Panc1 (cell line): ENCODE results near the gene LHFPL2. TPM values are rescaled to one million over a fixed set of nuclear protein-coding genes. Genes with fewer than 3 reads are reported as not detected.

Source experiments
- ATAC-seq: fragments of 200-7000 bp; cut with Tn5 transposase; 2 replicates; pipeline ENCODE4 v1.9.1; 2020; ENCODE audit warnings: mild to moderate bottlenecking, moderate library complexity
- BruUV-seq: library from RNA; stranded (reverse); fragments of 400-500 nt; replicated peaks from 2 replicates; lab custom pipeline; 2021; lab: Mats Ljungman, UMichigan
- CTCF ChIA-PET: fragments of 300-600 bp; sonication (Branson Sonifier 250); formaldehyde crosslinking; loops from one replicate; lab custom pipeline; 2022; ENCODE audit warnings: antibody characterized with exemption; lab: Charles Lee
- POLR2A ChIA-PET: fragments of 300-600 bp; sonication (Branson Sonifier 250); formaldehyde crosslinking; loops from one replicate; lab custom pipeline; 2022; ENCODE audit warnings: antibody characterized with exemption; lab: Charles Lee
- DNase-seq: peaks from one replicate; pipeline ENCODE4 v3.0.0-alpha.2; 2010; ENCODE audit warnings: low read depth, low spot score
- H3K27ac ChIP-seq: 2 replicates; pipeline ENCODE4 v1.5.1; 2011; ENCODE audit warnings: mild to moderate bottlenecking, low read length, inconsistent platforms
- H3K27me3 ChIP-seq: fragments of 200-500 bp; sonication (Bioruptor generic); 2 replicates; pipeline ENCODE4 v1.6.0; 2014; ENCODE audit warnings: low read length, inconsistent platforms; ENCODE audit not compliant: control insufficient read depth, insufficient read depth
- H3K36me3 ChIP-seq: fragments of 200-500 bp; sonication (Bioruptor generic); 2 replicates; pipeline ENCODE4 v1.5.1; 2014; ENCODE audit warnings: inconsistent platforms, mild to moderate bottlenecking, low read length, moderate library complexity; ENCODE audit not compliant: control insufficient read depth, insufficient read depth
- H3K4me1 ChIP-seq: 2 replicates; pipeline ENCODE4 v1.5.1; 2011; ENCODE audit warnings: inconsistent platforms, mild to moderate bottlenecking, low read length, moderate library complexity; ENCODE audit not compliant: control insufficient read depth, insufficient read depth
- H3K4me3 ChIP-seq, 2 experiments: 2 replicates each; pipeline ENCODE4 v1.5.1; 2011 to 2012; ENCODE audit warnings: low read depth in 2 of 2, low read length in 2 of 2, mild to moderate bottlenecking in 2 of 2, inconsistent platforms in 1 of 2, moderate library complexity in 1 of 2
- H3K9me3 ChIP-seq: fragments of 200-500 bp; sonication (Bioruptor generic); 2 replicates; pipeline ENCODE4 v1.5.1; 2014; ENCODE audit warnings: low read depth, mild to moderate bottlenecking, inconsistent platforms, low read length, moderate library complexity; ENCODE audit not compliant: control insufficient read depth, insufficient read depth
- POLR2AphosphoS5 ChIP-seq: IDR thresholded peaks from 2 replicates; pipeline ENCODE4 v1.6.1; 2012; ENCODE audit warnings: mild to moderate bottlenecking, low read depth, low read length, moderate library complexity
- SIN3A ChIP-seq: IDR thresholded peaks from 2 replicates; pipeline ENCODE4 v1.6.1; 2012; ENCODE audit warnings: low read depth, mild to moderate bottlenecking, low read length, moderate library complexity, borderline replicate concordance; ENCODE audit not compliant: insufficient read depth
- TCF7L2 ChIP-seq: IDR thresholded peaks from 2 replicates; pipeline ENCODE4 v1.6.1; 2011; ENCODE audit warnings: mild to moderate bottlenecking, low read depth, low read length, inconsistent platforms
- in situ Hi-C: cut with HindIII; loops from 2 replicates; pipeline ENCODE4 v1.10.0; 2016; ENCODE audit warnings: low sequenced_read_pairs, low pct_unique_long_range_greater_than_20kb
- intact Hi-C: fragments of 100-400 bp; cut with micrococcal nuclease; formaldehyde crosslinking; loops from one replicate; pipeline ENCODE4 v1.10.0; 2022; ENCODE audit not compliant: unreplicated experiment
- total RNA-seq: library from RNA; stranded (reverse); gene quantifications from one replicate; pipeline ENCODE4 v1.2.1, GENCODE V29; 2021; ENCODE audit not compliant: unreplicated experiment
- TF ChIP-seq, protein P1 (sequence below): fragments of 450-650 bp; IDR thresholded peaks from 2 replicates; pipeline ENCODE4 v1.5.1; 2017; ENCODE audit warnings: mild to moderate bottlenecking
- TF ChIP-seq, protein P2 (sequence below), 2 experiments: IDR thresholded peaks; 2 replicates each; pipeline ENCODE4 v1.6.1; 2011 to 2012; ENCODE audit warnings: low read depth in 2 of 2, control low read depth in 1 of 2, low read length in 1 of 2, mild to moderate bottlenecking in 1 of 2, moderate library complexity in 1 of 2; ENCODE audit not compliant: insufficient read depth in 1 of 2

The LHFPL2 gene
- total RNA-seq, 1 experiment from 2014 or later, result 25.8 TPM

DNA sequence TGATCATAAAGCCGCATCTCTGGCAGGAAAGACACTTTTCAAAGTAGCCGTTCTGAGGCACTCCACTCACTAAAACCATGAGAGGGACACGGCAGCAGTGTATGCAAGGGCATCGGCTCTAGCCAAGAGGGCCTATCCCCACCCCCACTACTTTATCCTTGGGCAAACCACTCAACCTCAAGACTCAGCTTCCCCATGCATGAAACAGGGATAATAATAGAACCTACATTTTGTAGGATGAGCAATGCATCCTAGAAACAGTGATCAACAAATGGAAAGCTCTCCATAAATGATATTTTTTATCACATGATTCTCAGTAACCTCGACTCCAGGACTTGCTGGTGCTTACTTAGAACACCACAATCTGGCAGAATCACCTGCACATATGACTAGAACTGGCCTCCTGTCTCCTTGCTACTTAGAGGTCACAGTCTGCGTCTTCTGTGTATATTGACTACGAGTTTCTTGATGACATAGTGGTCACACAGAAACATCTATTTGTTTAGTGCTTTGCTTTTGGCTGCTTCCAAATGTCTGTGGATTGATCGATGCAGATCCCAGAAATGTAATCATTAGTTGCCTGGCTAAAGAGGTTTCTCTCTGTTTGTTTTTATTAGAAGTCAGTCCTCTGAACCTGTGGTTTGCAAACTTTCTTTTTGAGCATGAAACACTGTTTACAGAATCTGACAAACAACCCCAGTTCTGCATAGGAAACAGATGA lies 102.1 kb downstream of the LHFPL2 start:
- DNase-seq, result no peak
- Histone ChIP-seq H3K27me3 (no peaks in the 10 kb centered on the region), H3K9me3 (no peaks in the 10 kb centered on the region), H3K27ac (no peak overlapping the region), H3K4me1 (no peaks in the 10 kb centered on the region), H3K36me3 (no peaks in the 10 kb centered on the region), H3K4me3 (no peak overlapping the region)
- no peak for TF ChIP-seq POLR2AphosphoS5
- TF ChIP-seq TCF7L2, result no peak
- TF ChIP-seq, protein P1, sequence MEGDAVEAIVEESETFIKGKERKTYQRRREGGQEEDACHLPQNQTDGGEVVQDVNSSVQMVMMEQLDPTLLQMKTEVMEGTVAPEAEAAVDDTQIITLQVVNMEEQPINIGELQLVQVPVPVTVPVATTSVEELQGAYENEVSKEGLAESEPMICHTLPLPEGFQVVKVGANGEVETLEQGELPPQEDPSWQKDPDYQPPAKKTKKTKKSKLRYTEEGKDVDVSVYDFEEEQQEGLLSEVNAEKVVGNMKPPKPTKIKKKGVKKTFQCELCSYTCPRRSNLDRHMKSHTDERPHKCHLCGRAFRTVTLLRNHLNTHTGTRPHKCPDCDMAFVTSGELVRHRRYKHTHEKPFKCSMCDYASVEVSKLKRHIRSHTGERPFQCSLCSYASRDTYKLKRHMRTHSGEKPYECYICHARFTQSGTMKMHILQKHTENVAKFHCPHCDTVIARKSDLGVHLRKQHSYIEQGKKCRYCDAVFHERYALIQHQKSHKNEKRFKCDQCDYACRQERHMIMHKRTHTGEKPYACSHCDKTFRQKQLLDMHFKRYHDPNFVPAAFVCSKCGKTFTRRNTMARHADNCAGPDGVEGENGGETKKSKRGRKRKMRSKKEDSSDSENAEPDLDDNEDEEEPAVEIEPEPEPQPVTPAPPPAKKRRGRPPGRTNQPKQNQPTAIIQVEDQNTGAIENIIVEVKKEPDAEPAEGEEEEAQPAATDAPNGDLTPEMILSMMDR, result no peak
- TF ChIP-seq, protein P2, sequence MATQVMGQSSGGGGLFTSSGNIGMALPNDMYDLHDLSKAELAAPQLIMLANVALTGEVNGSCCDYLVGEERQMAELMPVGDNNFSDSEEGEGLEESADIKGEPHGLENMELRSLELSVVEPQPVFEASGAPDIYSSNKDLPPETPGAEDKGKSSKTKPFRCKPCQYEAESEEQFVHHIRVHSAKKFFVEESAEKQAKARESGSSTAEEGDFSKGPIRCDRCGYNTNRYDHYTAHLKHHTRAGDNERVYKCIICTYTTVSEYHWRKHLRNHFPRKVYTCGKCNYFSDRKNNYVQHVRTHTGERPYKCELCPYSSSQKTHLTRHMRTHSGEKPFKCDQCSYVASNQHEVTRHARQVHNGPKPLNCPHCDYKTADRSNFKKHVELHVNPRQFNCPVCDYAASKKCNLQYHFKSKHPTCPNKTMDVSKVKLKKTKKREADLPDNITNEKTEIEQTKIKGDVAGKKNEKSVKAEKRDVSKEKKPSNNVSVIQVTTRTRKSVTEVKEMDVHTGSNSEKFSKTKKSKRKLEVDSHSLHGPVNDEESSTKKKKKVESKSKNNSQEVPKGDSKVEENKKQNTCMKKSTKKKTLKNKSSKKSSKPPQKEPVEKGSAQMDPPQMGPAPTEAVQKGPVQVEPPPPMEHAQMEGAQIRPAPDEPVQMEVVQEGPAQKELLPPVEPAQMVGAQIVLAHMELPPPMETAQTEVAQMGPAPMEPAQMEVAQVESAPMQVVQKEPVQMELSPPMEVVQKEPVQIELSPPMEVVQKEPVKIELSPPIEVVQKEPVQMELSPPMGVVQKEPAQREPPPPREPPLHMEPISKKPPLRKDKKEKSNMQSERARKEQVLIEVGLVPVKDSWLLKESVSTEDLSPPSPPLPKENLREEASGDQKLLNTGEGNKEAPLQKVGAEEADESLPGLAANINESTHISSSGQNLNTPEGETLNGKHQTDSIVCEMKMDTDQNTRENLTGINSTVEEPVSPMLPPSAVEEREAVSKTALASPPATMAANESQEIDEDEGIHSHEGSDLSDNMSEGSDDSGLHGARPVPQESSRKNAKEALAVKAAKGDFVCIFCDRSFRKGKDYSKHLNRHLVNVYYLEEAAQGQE (IDR thresholded peaks at IDR 0.05; ENCODE audit: insufficient read depth in 1 of 2, low read depth in 2 of 2, low read length in 1 of 2), result no peak
- TF ChIP-seq SIN3A, result no peak
- ChIA-PET POLR2A (no interaction called here), CTCF (no interaction called here)
- in situ Hi-C loops (no loop called here), intact Hi-C loops (no loop called here)
- no TSS peak for BruUV-seq
- ATAC-seq, result no peak

DNA sequence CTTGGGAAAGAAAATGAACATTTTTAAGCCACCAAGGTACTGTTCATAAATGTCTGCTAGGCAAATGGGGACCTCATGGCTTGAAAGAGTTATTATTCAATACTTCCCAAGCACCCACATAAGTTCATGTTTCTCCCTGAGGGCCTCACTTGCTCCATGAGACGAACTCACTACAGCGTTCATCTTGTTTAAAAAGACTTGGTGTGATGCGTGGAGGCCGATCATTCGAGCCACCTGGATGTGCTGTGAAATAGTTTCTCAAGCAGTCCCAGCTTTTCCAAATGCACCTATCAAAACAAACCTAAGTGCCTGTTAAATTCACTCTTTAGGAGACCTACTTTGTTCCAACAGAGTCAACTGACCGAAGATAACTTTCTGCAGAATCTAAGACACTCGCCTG lies 103.2 kb downstream of the LHFPL2 start:
- ATAC-seq (no peak), DNase-seq (no peak)
- no peaks in the 10 kb centered on the region for H3K4me1 ChIP-seq
- POLR2A ChIA-PET, result no interaction called here
- intact Hi-C loops (no loop called here), in situ Hi-C loops (no loop called here)
- BruUV-seq, result no TSS peak
- H3K9me3 ChIP-seq, result no peaks in the 10 kb centered on the region
- TF ChIP-seq TCF7L2 (no peak), POLR2AphosphoS5 (no peak), SIN3A (no peak)
- TF ChIP-seq, protein P2 (IDR thresholded peaks at IDR 0.05; ENCODE audit: insufficient read depth in 1 of 2, low read depth in 2 of 2, low read length in 1 of 2), result no peak
- TF ChIP-seq, protein P1, result no peak
- H3K27me3 ChIP-seq, result no peaks in the 10 kb centered on the region
- H3K36me3 ChIP-seq, result no peaks in the 10 kb centered on the region
- no peak overlapping the region for H3K27ac ChIP-seq
- CTCF ChIA-PET, result no interaction called here
- no peak overlapping the region for H3K4me3 ChIP-seq
